HG02852 (cell line): ENCODE data around the gene SMG6.
"Not testable (repeated sequence)": the region's sequence is repeated elsewhere in the genome, so short reads cannot be mapped to it uniquely, and the experiment has no call there.

Experiments used
- ATAC-seq: cut with Tn5 transposase; IDR thresholded peaks from one replicate; pipeline ENCODE4 v1.9.1; 2021; ENCODE audit warnings: mild to moderate bottlenecking, moderate library complexity; ENCODE audit not compliant: unreplicated experiment

SMG6 gene

DNA sequence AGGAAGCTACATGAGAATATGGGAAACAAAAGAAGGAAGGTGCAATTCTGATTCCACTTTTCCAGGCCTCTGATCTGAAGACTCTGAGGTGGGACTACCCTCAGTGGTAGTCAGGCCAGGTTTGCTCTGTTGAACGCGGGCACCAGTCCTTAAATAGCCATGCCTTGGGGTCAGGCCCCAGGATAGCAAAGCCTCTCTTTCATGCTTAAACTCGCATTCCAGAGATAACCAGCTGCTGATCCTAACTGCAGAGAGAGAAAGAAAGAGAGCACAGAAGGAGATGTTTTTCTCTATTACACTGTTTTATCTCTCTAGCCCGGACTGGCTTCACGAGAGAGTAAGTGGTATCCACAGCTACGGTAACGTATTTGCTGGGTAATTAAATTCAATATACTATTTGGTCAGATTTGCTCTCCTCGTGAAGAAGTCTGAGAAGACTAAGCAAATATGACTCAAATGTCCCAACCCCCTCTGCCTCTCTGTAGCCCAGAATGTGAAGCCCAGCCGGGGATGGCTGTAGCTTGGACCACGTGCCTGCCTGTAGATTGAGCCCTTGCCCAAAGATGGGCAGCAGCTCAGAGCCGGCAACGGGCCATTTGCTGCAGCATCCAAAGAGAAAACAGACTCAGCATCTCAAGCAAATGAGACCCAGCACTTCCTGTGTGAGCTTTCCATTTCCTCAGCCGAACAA, 122.2 kb downstream of the SMG6 start:
- no peak for ATAC-seq

GRCh38 chr17:2180768-2181167, 122.8 kb downstream of the SMG6 start:
- ATAC-seq, result no peak

GRCh38 chr17:2179615-2180295, 123.8 kb downstream of the SMG6 start:
- no peak for ATAC-seq

DNA sequence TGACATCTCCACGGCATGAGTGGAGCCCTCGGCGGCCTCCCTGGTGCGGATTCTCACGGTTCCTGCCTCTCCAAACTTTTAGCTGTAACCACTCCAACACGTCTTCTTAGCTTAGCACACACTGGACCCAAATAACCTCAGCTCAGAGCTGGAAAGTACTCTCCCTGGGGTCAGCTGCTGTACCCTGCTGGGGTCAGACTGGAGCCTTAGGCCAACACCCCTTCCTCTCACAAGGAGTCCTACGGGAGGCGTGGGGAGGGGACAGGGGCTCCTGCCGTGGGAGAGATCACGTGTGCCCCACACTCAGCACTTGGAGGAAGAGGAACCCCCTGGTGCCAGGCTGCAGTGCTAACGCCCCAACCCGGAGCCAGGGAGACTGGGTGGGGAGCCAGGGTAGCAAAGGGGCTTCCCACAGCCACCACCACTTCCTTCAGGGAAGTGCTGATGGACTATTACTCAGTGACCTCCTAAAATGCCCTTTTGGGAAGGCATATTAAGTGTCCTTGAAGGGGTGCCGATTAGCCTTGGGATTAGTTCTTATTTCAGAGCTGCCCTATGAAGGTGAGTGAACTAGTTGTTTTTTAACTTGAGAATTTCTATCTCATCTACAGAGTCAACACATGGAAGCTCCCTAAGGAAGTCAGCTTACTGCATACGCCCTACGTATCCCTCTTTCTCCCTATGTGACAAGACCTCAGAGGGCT, 124.6 kb downstream of the SMG6 start:
- no peak for ATAC-seq

DNA sequence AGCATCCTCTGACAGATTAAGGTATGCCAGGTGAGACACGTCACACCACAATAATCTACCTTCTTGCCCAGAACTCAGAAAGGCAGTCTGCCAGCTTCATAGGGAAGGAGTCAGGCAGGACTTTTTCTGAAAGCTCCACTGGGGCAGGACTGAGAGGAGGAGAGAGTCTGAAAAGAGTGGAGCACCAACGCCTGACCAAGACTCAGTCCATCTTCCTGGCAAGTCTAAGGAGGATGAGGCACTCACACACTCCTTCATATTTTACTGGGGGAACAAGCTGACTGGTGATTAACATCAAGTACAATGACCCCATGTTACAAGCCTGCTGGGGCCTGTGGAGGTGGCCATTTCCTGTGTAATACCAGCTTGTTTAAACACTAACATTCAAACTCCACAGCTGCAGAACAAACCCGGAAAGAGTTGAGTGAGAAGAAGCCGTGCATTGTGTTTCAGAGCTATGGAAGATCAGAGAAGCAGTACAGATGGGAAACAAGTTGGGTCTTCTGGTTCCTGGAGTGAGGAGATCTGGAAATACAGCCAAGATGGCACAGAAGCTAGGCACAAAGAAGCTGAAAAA, 126.3 kb downstream of the SMG6 start:
- no peak for ATAC-seq

DNA sequence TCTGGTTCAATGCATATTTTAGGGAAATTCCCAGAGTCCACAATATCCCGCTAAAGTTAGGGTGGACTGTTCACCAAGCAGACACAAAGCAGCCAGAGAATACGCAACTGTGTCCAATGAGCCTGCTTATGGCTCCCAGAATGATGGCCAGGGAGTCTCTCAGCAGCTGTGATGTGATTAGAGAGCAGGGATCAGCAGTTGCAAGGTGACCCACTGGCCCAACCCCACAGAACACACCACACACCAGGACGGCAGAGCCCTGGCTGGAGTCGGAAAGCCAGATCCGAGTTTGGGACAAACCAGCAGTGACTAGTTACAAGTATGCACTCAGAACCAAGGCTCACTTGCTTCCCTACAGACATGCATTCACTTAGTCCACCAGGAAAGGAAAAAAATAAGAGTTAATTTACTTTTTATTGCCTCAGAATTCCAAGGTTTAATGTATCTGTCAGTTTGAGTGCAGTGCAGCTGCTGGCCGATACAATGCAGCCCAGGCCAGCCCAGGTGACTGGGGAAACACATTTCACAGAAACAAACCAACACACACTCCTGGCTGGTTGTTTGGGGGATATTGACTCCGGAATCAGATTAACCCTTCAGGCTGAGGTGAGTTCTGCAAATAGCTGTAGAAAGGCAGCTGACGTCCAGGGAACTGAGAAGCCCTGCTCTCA, 127.0 kb downstream of the SMG6 start:
- ATAC-seq, result no peak

GRCh38 chr17:2175294-2175628, 128.3 kb downstream of the SMG6 start:
- no peak for ATAC-seq

DNA sequence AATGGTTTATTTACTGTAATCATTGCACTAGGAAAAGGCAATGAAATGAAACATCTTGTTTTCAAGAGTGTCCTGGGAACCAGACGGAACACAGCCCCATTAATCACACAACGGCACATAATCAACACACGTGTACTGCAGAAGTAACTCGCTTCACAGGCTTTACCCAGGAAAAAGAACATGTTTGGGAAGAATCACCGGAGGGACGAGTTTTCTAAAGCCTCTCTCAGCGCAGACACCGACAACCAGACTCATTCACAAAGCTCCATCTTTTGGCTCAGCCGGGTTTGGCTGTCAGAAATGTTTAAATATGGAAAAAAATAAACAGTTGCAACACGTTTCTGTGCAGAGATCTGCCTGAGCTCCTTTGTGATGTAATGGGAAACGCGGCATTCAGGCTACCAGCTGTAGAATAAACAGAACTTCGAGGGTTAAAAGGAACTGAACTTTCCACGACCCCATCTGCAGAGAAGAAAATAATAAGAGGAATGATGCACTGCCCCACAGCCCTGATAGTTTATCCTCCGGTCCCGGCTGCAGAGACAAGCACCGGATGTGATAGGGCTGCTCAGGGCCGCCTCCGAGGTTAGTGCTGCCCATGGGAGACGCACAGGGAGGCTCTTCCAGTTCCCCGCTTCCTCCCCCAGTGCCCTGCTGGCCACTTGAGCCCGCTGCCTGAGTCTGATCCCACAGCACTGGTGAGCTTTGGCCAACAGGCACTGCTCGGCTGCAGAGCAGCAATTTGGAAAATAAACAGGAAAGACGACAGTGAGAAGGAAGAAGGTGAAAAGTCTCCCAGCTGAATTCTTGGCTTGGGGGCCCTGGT, 128.9 kb downstream of the SMG6 start:
- no peak for ATAC-seq

GRCh38 chr17:2174014-2174413, 129.6 kb downstream of the SMG6 start:
- ATAC-seq, result no peak

DNA sequence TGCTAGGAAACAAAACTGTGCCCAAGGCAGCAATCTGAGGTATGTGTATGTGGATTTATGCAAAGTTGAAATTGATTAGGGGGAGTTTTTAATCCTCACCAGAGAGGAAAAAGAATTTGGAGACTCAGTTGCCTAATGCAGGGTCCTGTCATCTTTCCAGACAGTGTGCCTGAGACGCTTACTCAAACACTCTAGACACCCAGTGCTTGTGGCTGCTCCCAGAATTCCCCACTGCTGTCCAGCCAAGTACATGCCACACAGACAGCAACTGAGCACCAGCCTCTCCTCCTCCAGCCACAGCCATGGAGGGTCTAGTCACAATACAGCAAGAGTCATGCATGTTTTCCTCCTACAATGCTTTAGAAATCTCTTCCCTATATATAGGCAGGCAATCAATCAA, 130.6 kb downstream of the SMG6 start:
- no peak for ATAC-seq

DNA sequence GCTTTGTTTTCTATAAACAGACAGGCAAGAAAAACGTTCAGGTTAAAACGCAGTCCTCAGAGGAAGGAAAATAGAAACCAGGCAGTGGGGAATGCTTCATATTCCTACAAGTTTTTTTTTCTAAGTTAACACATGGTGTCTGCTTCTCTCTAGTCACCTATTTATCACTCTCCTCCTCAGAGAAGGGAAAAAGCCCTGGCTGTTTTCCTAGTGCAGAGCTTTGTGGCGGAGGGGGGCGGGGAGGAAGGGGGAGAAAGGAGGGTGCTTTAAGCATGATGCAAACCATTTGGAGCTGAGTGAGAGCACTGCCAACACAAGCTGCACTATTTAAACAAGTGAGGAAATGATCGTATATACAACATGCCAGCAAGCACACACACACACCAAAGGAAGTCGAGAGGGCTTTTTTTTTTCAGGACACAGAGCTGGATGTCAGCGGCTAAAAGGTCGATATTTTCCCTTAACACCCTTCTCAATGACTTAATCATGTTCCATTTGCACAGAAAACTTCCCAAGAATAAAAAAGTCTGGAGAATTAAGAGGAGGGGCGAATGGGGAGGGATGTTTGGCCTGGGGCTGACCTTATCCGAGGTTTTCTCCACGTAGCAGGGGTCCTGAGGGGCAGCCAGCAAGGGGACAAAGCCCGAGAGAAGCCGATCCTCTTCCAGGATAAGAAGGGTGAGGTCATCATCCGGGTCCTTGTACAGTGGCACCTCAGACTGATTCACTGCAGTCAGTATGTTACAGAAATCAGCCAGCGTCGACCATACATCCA, 131.3 kb downstream of the SMG6 start:
- no peak for ATAC-seq

- ATAC-seq, result no peak
Observed at GRCh38 chr17:2171702-2172076, 131.9 kb downstream of the SMG6 start.

DNA sequence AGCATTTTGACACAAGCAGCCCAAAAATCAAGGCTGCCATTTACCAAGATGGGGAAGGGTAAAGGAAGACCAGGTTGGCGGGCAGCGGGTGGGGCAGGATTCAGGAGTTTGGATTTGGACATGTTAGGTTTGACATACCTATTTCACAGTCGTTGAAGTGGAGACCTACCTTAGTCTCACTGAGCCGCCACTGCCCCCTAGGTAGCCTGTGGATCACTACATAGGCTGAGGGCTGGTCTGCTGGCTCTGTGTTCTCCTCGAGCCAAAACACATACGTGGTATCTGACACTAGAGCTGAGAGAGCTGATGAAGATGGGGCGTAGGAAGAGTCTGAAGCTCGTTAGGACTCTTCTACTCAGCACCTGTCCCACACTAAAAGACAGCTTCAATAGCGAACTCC, 133.6 kb downstream of the SMG6 start:
- ATAC-seq, result no peak

- ATAC-seq, result not testable (repeated sequence)
Observed at GRCh38 chr17:2165723-2166122, 137.9 kb downstream of the SMG6 start.

GRCh38 chr17:2158396-2158780, 145.2 kb downstream of the SMG6 start:
- ATAC-seq, result no peak

DNA sequence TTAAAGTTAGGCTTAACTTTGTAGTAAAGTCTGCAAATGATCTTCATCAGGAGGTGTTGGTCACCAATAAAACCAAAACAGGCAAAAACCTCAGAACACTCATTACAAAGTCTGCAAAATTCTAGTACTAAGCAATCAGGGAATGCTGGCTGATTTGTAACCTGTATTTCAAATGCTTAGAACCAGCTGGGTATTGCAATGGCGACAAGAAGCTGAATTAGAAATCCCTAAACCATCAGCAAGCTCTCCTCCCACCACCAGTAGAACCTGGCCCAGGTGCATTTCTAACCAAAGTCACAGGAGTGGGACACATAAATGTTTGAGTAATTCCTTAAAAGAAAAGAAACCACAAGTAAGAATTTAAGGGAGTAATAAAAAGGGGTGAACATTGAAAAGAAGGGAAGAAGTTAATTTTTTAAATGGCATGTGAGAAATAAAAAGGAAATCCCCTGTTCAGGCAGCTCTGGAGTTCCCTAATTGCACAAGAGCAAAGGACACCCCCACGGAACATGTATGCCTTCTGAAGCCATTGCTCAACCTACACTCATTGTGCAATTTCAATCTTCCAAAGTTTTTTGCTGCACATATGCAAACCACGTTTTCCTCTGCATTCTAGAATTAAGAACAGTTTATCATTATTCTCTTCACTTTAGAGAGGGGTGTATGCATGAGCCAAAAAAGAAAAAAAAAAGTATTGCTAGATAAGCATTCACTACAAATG, 145.8 kb downstream of the SMG6 start:
- no peak for ATAC-seq

DNA sequence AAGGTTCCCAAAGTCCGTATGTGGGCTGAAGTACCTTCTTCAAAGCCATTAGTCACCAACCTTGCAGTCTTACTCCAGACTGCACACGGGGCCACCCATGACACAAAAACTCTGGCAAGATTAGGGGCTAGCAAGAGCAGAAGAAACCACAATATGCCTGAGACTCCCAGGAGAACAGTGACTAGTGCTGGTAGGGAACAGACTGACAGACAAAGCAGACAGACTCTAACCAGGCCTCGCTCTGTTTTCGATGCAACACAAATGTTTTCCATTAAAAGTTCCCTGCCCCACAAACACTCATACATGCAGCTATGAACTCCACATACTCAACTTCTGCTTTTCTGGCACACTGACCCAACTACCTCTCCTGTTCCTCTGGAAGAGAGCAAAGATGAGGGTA, 146.5 kb downstream of the SMG6 start:
- ATAC-seq, result no peak

GRCh38 chr17:2156666-2157065, 146.9 kb downstream of the SMG6 start:
- no peak for ATAC-seq

- no peak for ATAC-seq
Observed at GRCh38 chr17:2155573-2155972, 148.0 kb downstream of the SMG6 start.
